IPS DF 19.7 (cell line): ENCODE measurements around the gene SEMA6B.

ENCODE experiments used
- DNase-seq: peaks from one replicate; pipeline ENCODE4 v3.0.0-alpha.2; 2013; ENCODE audit warnings: low read depth, low spot score

SEMA6B gene

GRCh38 chr19:4510435-4511255, 48.8 kb downstream of the SEMA6B start:
- no peak for DNase-seq

- no peak for DNase-seq
Measured at GRCh38 chr19:4508698-4509097, 50.8 kb downstream of the SEMA6B start.

- no peak for DNase-seq
Measured at GRCh38 chr19:4507804-4508203, 51.7 kb downstream of the SEMA6B start.

- DNase-seq, result no peak
Measured at GRCh38 chr19:4507150-4507452, 52.4 kb downstream of the SEMA6B start.

- no peak for DNase-seq
Measured at GRCh38 chr19:4506449-4507149, 52.9 kb downstream of the SEMA6B start.

- DNase-seq, result no peak
Measured at GRCh38 chr19:4505570-4506448, 53.7 kb downstream of the SEMA6B start.

- no peak for DNase-seq
Measured at GRCh38 chr19:4504891-4505569, 54.5 kb downstream of the SEMA6B start.

GRCh38 chr19:4504297-4504701, 55.2 kb downstream of the SEMA6B start:
- DNase-seq, result no peak

GRCh38 chr19:4503825-4504170, 55.7 kb downstream of the SEMA6B start:
- no peak for DNase-seq

- no peak for DNase-seq
Measured at GRCh38 chr19:4503132-4503824, 56.2 kb downstream of the SEMA6B start.

- no peak for DNase-seq
Measured at GRCh38 chr19:4502282-4503131, 57.0 kb downstream of the SEMA6B start.

- no peak for DNase-seq
Measured at GRCh38 chr19:4501691-4502090, 57.8 kb downstream of the SEMA6B start.

- DNase-seq, result no peak
Measured at GRCh38 chr19:4500841-4501591, 58.5 kb downstream of the SEMA6B start.

GRCh38 chr19:4499855-4500254, 59.6 kb downstream of the SEMA6B start:
- DNase-seq, result no peak

GRCh38 chr19:4499318-4499717, 60.2 kb downstream of the SEMA6B start:
- DNase-seq, result no peak

GRCh38 chr19:4498694-4499093, 60.8 kb downstream of the SEMA6B start:
- no peak for DNase-seq

- DNase-seq, result no peak
Measured at GRCh38 chr19:4497770-4498389, 61.6 kb downstream of the SEMA6B start.

- DNase-seq, result no peak
Measured at GRCh38 chr19:4496304-4496703, 63.2 kb downstream of the SEMA6B start.

- no peak for DNase-seq
Measured at GRCh38 chr19:4495471-4495870, 64.0 kb downstream of the SEMA6B start.
